ENCODE results near the gene SMARCE1.

- TF ChIP-seq REST (IDR thresholded peaks at IDR 0.05; ENCODE audit: borderline replicate concordance) (no peak), CTCF (IDR thresholded peaks at IDR 0.05; ENCODE audit: poor library complexity, severe bottlenecking) (no peak), POLR2AphosphoS5 (IDR thresholded peaks at IDR 0.05) (peak; percentile 30), RAD21 (conservative IDR thresholded peaks at IDR 0.05) (peak; percentile 30), SMC3 (conservative IDR thresholded peaks at IDR 0.05; ENCODE audit: poor library complexity) (no peak), EZH2 (IDR thresholded peaks at IDR 0.05; ENCODE audit: borderline replicate concordance, insufficient read depth, low read length, poor library complexity, severe bottlenecking) (no peak), TAF1 (IDR thresholded peaks at IDR 0.05; ENCODE audit: low read depth) (no peak), EP300 (conservative IDR thresholded peaks at IDR 0.05; ENCODE audit: poor library complexity, severe bottlenecking) (no peak), MXI1 (conservative IDR thresholded peaks at IDR 0.05; ENCODE audit: poor library complexity, severe bottlenecking) (no peak)
These were observed 17.1 kb upstream of the SMARCE1 start, which contains the start of gene KRT222 for GRCh38 chr17:40664582-40665333.
